Fibroblast of mammary gland (primary cell): Measurements from ENCODE around the gene ASMTL.
A peak's percentile ranks its signal among the peaks of the same experiment; 100 is the strongest.

Source experiments
- DNase-seq: peaks from one replicate; pipeline ENCODE4 v3.0.0-alpha.2; 2010; ENCODE audit warnings: low read depth
- H3K4me3 ChIP-seq: 2 replicates; pipeline ENCODE4 v1.5.1; 2011; ENCODE audit warnings: low read depth, mild to moderate bottlenecking, low read length, moderate library complexity; ENCODE audit not compliant: control insufficient read depth
- TF ChIP-seq, protein P1 (sequence below): conservative IDR thresholded peaks from 2 replicates; pipeline ENCODE4 v1.5.1; 2011; ENCODE audit warnings: low read depth, low read length, inconsistent platforms; ENCODE audit not compliant: control insufficient read depth, insufficient read depth

The ASMTL gene

DNA sequence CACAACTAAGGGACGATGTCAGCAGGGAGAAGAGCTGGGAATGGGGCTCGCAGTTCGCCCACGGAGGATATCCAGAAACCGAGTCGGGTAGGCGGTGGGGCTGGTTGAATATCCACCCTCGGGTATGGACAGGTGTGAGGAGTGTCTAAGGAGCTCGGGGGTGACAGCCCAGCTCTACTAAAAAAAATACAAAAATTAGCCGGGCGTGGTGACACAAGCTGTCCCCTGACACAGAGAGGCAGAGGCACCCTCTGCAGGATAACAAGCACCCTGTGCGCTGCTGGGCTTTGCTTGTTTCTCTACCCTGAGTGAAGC lies 12.2 kb upstream of the ASMTL start:
- H3K4me3 ChIP-seq, result no peak overlapping the region
- no peak for DNase-seq
- TF ChIP-seq, protein P1, sequence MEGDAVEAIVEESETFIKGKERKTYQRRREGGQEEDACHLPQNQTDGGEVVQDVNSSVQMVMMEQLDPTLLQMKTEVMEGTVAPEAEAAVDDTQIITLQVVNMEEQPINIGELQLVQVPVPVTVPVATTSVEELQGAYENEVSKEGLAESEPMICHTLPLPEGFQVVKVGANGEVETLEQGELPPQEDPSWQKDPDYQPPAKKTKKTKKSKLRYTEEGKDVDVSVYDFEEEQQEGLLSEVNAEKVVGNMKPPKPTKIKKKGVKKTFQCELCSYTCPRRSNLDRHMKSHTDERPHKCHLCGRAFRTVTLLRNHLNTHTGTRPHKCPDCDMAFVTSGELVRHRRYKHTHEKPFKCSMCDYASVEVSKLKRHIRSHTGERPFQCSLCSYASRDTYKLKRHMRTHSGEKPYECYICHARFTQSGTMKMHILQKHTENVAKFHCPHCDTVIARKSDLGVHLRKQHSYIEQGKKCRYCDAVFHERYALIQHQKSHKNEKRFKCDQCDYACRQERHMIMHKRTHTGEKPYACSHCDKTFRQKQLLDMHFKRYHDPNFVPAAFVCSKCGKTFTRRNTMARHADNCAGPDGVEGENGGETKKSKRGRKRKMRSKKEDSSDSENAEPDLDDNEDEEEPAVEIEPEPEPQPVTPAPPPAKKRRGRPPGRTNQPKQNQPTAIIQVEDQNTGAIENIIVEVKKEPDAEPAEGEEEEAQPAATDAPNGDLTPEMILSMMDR, result no peak

DNA sequence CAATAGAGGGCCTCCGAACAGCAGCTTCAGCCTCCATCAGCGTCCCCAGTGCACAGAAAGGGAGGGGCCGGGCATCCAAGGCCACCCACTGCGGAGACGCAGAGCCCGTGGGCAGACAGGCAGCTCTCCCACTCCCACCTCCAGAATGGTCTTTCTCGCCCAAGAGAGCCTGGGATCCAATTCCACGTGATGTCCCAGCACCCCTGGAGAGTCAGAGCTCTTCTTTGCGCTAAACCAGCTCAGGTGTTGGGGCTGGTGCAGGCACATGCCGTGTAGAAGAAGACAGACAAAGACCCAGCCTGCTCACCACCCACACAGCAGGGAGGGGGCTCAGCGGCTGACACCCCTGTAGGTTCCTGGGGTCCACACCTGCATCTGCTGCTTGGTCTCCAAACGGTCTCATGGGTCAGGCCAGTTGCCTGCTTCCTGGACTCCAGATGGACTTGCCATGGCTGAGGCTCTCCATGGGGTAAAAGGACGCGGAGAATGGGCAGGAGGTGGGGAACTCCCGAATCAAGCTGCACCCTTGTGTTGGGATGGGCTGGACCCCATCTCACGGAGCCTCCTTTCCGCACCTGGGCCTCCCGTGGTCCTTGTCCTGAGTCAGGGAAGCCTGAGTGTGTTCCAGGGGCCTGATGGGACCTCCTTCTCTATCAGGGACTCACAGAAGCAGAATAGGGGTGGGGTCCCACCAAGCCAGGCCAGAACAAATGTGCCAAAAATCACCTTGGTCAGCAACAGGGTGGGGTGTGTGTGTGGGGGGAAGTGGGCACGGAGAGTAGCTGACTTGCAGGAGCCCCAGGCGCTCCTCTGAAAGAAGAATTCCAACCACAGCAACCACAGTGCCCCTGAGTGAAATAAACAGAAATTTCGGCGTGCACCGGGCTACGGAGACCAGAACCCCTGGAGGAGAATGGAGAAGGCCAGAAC lies 11.6 kb upstream of the ASMTL start:
- TF ChIP-seq, protein P1, result no peak
- no peak overlapping the region for H3K4me3 ChIP-seq
- DNase-seq, result no peak

DNA sequence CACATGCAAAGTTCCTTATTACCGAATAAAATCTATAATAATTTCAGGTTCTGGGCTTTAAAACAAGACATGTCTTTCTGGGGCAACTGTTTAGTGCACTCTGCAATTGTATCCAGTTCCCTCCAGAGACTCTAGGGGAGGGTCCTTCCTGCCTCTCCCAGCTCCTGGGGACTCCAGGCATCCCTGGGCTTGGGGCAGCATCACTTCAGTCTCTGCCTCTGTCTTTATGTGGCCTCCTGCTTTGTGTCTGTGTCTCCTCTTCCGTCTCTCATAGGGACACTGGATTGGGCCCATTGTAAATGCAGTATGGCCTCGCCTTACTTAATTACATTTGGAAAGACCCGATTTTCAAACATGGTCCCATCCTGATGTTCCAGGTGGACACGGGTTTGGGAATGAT lies 10.9 kb upstream of the ASMTL start:
- TF ChIP-seq, protein P1, result no peak
- H3K4me3 ChIP-seq, result no peak overlapping the region
- DNase-seq, result no peak

DNA sequence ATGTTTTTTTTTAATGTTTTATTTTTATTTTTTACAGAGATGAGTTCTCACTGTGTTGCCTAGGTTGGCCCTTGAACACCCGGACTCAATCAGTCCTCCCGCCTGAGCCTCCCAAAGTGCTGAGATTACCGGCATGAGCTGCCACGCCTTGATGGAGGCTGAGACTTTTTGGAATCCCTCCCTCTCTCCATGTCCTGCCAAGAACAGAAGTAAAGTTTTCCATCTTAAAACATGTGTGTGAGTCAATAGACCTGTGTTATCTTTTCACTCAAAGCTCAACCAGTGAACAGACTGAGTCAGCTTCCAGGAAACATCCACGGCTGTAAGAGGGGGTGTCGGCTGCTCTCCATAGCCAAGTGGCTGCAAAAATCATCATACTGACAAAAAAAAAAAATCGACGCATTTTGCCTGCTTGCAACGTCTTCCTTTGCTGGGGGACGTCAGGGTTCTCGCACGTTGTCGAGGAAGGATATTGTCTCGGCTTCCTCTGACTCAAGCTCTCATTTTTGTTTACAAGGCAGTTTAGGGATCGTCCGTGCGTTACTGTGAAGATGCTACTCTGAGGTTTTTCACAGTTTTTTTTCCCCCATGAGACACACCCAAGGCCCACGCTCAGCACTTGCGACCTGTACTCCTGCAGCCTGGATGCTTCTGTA lies 10.0 kb upstream of the ASMTL start:
- peak; percentile 76 for DNase-seq
- TF ChIP-seq, protein P1, result no peak
- no peak overlapping the region for H3K4me3 ChIP-seq

DNA sequence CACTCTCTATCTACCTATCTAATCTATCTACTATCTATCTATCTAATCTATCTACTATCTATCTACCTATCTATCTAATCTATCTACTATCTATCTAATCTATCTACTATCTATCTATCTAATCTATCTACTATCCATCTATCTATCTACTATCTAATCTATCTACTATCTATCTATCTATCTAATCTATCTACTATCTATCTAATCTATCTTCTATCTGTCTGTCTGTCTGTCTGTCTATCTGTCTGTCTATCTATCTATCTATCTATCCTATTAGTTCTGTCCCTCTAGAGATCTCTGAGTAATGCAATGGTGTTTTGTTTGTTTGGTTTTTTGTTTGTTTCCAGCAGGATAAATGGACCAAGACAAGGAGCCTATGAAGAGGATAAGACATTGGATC lies 9.4 kb upstream of the ASMTL start:
- TF ChIP-seq, protein P1, result no peak
- no peak for DNase-seq
- H3K4me3 ChIP-seq, result no peak overlapping the region

DNA sequence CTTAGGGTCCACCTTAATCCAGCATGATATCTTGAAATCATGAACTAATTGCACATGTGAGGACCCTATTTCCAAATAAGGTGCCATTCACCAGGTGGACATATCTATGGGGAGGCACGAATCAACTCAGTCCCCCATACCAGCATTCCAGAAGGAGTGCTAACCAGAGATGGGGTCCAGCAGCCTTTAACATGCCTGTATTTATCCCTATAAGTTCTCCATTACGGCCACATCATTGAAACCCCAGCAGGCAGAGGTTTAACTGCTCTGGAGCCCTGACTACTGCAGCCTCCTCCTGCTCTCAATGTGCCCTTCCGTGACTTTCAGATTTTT lies 3.2 kb upstream of the ASMTL start:
- H3K4me3 ChIP-seq, result no peak overlapping the region
- no peak for DNase-seq
- TF ChIP-seq, protein P1, result no peak
